ENCODE data around the gene RYK.

The RYK gene

GRCh38 chr3:134214239-134214638 is 36.4 kb downstream of the RYK start:
- no peak overlapping the region for H3K4me2 ChIP-seq (ENCODE audit: low read length)
- H3K9me2 ChIP-seq (replicated peaks; ENCODE audit: control insufficient read depth, low read length) = no peaks in the 10 kb centered on the region
- H3K27ac ChIP-seq (ENCODE audit: low read depth, low read length) = no peak overlapping the region
- no peak for TF ChIP-seq CTCF (IDR thresholded peaks at IDR 0.05; ENCODE audit: low read depth, low read length, poor library complexity, severe bottlenecking)
- TF ChIP-seq EZH2phosphoT487 (IDR thresholded peaks at IDR 0.05; ENCODE audit: borderline replicate concordance, low read length) = no peak
- no peaks in the 10 kb centered on the region for H3K79me2 ChIP-seq (ENCODE audit: control insufficient read depth, low read length)
- H3F3A ChIP-seq (ENCODE audit: control insufficient read depth, insufficient read depth) = no peaks in the 10 kb centered on the region
- no peak overlapping the region for H3K4me3 ChIP-seq (ENCODE audit: low read length)
- no peaks in the 10 kb centered on the region for H3K4me1 ChIP-seq (ENCODE audit: control insufficient read depth, low read length)
- no peaks in the 10 kb centered on the region for H3K9me3 ChIP-seq (ENCODE audit: control insufficient read depth, insufficient read depth, low read length)
- no peaks in the 10 kb centered on the region; the same call in none of the 2 replicates for H3K36me3 ChIP-seq (ENCODE audit: control insufficient read depth, low read length)
- no peaks in the 10 kb centered on the region for H3K27me3 ChIP-seq (ENCODE audit: control insufficient read depth, low read length)
- H4K20me1 ChIP-seq (ENCODE audit: control insufficient read depth, insufficient read depth, low read depth, low read length) = 0 out of 2 replicates have a peak, but pooled peaks cover 7% of the 10 kb centered on the region

- no peak overlapping the region for H3K4me3 ChIP-seq (ENCODE audit: low read length)
- TF ChIP-seq EZH2phosphoT487 (IDR thresholded peaks at IDR 0.05; ENCODE audit: borderline replicate concordance, low read length) (no peak), CTCF (IDR thresholded peaks at IDR 0.05; ENCODE audit: low read depth, low read length, poor library complexity, severe bottlenecking) (peak; percentile 95)
- no peaks in the 10 kb centered on the region for H3F3A ChIP-seq (ENCODE audit: control insufficient read depth, insufficient read depth)
- no peak overlapping the region for H3K27ac ChIP-seq (ENCODE audit: low read depth, low read length)
- H3K4me1 ChIP-seq (ENCODE audit: control insufficient read depth, low read length) = no peaks in the 10 kb centered on the region
- H3K36me3 ChIP-seq (ENCODE audit: control insufficient read depth, low read length) = no peaks in the 10 kb centered on the region; the same call in none of the 2 replicates
- 0 out of 2 replicates have a peak, but pooled peaks cover 7% of the 10 kb centered on the region for H4K20me1 ChIP-seq (ENCODE audit: control insufficient read depth, insufficient read depth, low read depth, low read length)
- H3K4me2 ChIP-seq (ENCODE audit: low read length) = no peak overlapping the region
- no peaks in the 10 kb centered on the region for H3K79me2 ChIP-seq (ENCODE audit: control insufficient read depth, low read length)
- no peaks in the 10 kb centered on the region for H3K9me3 ChIP-seq (ENCODE audit: control insufficient read depth, insufficient read depth, low read length)
- no peaks in the 10 kb centered on the region for H3K27me3 ChIP-seq (ENCODE audit: control insufficient read depth, low read length)
- H3K9me2 ChIP-seq (replicated peaks; ENCODE audit: control insufficient read depth, low read length) = no peaks in the 10 kb centered on the region
Observed at GRCh38 chr3:134212967-134213665, 37.5 kb downstream of the RYK start.

GRCh38 chr3:134211797-134212196 is 38.9 kb downstream of the RYK start:
- H3K36me3 ChIP-seq (ENCODE audit: control insufficient read depth, low read length) = no peaks in the 10 kb centered on the region; the same call in none of the 2 replicates
- H3K4me3 ChIP-seq (ENCODE audit: low read length) = no peak overlapping the region
- TF ChIP-seq EZH2phosphoT487 (IDR thresholded peaks at IDR 0.05; ENCODE audit: borderline replicate concordance, low read length) (no peak), CTCF (IDR thresholded peaks at IDR 0.05; ENCODE audit: low read depth, low read length, poor library complexity, severe bottlenecking) (peak; percentile 52)
- no peaks in the 10 kb centered on the region for H3K9me3 ChIP-seq (ENCODE audit: control insufficient read depth, insufficient read depth, low read length)
- H3K4me2 ChIP-seq (ENCODE audit: low read length) = no peak overlapping the region
- no peaks in the 10 kb centered on the region for H3K4me1 ChIP-seq (ENCODE audit: control insufficient read depth, low read length)
- H3K27ac ChIP-seq (ENCODE audit: low read depth, low read length) = no peak overlapping the region
- no peaks in the 10 kb centered on the region for H3K79me2 ChIP-seq (ENCODE audit: control insufficient read depth, low read length)
- no peaks in the 10 kb centered on the region for H3K9me2 ChIP-seq (replicated peaks; ENCODE audit: control insufficient read depth, low read length)
- H3F3A ChIP-seq (ENCODE audit: control insufficient read depth, insufficient read depth) = no peaks in the 10 kb centered on the region
- no peaks in the 10 kb centered on the region for H3K27me3 ChIP-seq (ENCODE audit: control insufficient read depth, low read length)
- H4K20me1 ChIP-seq (ENCODE audit: control insufficient read depth, insufficient read depth, low read depth, low read length) = 0 out of 2 replicates have a peak, but pooled peaks cover 10% of the 10 kb centered on the region
